ENCODE results near the gene PHF14.

DNA sequence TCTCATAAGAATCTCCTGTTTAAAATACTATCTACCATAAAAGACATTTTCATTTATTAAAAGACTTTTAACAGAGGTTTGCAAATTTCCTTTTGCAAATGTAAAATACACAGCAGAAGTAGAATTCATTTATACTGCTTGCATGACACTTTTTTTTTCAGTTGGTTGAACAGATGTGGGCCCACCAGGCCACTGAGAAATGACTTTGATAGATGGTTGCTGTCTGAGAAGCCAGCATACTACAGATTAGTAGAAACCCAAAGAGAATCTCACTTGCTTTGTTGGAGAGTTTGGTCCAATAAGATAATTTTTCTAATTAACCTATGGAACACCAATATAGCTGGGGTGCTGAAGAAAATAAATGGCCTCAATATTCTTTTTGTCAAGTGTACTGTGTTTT is 66.3 kb downstream of the PHF14 start:
- TF ChIP-seq, protein P1, sequence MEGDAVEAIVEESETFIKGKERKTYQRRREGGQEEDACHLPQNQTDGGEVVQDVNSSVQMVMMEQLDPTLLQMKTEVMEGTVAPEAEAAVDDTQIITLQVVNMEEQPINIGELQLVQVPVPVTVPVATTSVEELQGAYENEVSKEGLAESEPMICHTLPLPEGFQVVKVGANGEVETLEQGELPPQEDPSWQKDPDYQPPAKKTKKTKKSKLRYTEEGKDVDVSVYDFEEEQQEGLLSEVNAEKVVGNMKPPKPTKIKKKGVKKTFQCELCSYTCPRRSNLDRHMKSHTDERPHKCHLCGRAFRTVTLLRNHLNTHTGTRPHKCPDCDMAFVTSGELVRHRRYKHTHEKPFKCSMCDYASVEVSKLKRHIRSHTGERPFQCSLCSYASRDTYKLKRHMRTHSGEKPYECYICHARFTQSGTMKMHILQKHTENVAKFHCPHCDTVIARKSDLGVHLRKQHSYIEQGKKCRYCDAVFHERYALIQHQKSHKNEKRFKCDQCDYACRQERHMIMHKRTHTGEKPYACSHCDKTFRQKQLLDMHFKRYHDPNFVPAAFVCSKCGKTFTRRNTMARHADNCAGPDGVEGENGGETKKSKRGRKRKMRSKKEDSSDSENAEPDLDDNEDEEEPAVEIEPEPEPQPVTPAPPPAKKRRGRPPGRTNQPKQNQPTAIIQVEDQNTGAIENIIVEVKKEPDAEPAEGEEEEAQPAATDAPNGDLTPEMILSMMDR (IDR thresholded peaks at IDR 0.05) = no peak
- no peak for TF ChIP-seq POLR2AphosphoS5 (IDR thresholded peaks at IDR 0.05)
- TF ChIP-seq POLR2A (IDR thresholded peaks at IDR 0.05) = no peak
